GM12864 (cell line): ENCODE data around the gene DIP2C.
"Not testable (repeated sequence)": the region's sequence is repeated elsewhere in the genome, so short reads cannot be mapped to it uniquely, and the experiment has no call there.

Source experiments
- DNase-seq: peaks from one replicate; pipeline ENCODE4 v3.0.0-alpha.2; 2011; ENCODE audit warnings: low read depth
- H3K4me3 ChIP-seq: 2 replicates; pipeline ENCODE4 v1.5.1; 2011; ENCODE audit warnings: mild to moderate bottlenecking, low read depth, low read length, control low read depth
- TF ChIP-seq, protein P1 (sequence below): IDR thresholded peaks from 2 replicates; pipeline ENCODE4 v1.5.1; 2011; ENCODE audit warnings: low read depth, mild to moderate bottlenecking, moderate library complexity, low read length, control low read depth, inconsistent platforms; ENCODE audit errors: missing control alignments

DIP2C gene

DNA sequence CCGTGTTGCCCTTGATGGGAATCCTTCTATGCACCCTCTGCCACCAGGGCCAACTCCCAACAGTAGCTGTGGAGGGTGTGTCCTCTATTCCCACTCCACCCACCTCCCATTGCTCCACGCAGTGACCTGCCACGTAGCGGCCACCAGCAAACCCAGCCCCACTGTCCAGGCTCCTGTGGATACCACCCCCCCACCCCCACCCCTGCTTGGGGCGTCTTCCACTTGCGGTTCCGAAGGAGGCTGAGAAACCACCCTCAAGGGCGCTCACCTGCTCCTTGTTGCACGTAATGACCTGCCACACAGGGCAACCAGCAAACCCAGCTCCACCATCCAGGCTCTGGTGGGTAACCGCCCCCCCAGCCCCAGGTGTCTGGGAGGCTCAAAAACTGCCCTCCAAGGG lies 72.0 kb downstream of the DIP2C start:
- TF ChIP-seq, protein P1, sequence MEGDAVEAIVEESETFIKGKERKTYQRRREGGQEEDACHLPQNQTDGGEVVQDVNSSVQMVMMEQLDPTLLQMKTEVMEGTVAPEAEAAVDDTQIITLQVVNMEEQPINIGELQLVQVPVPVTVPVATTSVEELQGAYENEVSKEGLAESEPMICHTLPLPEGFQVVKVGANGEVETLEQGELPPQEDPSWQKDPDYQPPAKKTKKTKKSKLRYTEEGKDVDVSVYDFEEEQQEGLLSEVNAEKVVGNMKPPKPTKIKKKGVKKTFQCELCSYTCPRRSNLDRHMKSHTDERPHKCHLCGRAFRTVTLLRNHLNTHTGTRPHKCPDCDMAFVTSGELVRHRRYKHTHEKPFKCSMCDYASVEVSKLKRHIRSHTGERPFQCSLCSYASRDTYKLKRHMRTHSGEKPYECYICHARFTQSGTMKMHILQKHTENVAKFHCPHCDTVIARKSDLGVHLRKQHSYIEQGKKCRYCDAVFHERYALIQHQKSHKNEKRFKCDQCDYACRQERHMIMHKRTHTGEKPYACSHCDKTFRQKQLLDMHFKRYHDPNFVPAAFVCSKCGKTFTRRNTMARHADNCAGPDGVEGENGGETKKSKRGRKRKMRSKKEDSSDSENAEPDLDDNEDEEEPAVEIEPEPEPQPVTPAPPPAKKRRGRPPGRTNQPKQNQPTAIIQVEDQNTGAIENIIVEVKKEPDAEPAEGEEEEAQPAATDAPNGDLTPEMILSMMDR = no peak
- DNase-seq = no peak
- no peak overlapping the region for H3K4me3 ChIP-seq

DNA sequence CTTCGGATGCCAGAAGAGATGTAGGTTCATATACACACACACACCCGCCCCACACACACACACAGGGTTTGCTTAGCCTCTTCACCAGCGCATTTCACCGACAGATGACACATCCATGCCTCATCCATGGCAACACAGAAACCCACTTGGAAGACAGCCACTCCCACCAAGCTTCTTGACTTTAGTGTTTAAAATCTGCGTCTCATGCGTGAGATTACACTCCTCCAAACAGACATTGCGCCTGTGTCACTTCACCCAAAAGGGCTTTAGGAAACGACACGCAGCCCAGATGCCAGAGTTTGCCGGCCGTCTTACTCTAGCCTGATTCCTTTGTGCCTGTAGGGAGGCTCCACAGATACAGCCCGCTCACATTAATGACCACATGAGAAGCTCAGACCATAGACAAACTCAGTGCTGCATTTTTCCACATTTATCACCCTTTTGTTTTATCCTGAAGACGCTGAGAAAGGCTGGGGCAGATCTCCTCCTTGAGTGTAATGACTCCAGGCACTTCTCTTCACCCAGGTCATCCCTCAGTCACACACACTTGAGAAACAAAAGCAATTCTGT lies 73.8 kb downstream of the DIP2C start:
- H3K4me3 ChIP-seq = no peak overlapping the region
- no peak for DNase-seq
- TF ChIP-seq, protein P1 = no peak

DNA sequence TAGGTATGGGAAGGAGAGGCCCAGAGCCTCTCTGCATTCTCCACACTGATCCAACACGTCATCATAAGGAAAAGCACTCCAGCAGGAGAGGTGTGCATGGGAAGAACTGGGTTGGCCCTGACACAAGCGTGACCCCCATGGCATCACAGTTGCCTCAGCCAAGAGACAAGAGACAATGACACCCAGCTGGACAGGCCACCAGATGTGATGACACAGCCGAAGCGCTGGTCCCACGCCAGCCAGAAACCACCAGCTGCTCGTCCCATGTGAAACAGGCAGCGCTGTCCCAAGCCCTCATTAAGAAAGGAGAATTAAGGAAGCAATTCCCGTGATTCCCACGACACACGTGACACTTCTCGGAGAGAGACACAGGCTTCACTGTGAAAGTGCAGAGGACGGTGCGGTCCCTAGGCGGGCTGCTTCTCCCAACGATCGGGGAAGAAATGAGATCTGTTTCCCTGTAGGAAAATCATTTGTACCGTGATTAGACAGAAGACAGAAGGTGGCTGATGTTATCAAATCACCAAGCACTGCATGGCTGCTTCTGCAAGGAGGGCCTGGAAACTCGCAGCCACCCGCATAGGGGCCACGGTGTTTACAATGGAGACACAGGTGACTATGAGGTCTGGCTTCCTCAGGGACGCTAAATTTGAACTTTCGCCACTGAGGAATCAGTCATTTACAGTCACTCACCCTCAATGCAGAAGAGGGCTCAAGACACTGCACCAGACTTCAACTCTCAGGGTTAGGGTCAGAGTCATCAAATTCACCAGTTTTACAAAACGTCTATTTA lies 74.5 kb downstream of the DIP2C start:
- no peak overlapping the region for H3K4me3 ChIP-seq
- no peak for DNase-seq
- TF ChIP-seq, protein P1 = no peak

DNA sequence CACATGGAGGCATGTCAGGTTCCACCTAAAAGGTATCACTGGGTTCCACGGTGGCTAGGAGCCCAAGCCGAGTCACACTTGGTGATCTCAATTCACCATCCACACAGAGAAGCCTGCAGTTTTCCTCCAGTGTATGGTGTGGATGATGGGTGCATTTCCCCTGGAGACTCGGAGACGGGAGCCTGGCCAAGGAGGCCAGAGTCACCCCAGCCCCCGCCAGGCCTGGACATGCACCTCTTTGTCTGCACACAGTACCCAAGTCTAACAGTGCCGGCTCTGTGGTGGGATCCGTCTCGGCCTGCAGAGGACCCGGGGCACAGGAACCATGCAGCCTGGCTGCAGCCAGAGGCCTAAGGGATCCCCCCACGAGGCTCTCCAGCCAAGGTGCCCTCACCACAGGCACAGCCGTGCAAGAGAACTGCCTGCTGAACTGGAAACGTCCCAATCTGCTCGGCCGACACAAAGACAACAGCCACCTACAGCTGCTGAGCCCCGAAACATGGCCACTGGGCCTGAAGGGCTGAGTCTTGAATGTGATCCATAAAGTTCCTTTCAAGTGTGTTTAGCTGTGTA lies 75.2 kb downstream of the DIP2C start:
- TF ChIP-seq, protein P1 = no peak
- DNase-seq = no peak
- H3K4me3 ChIP-seq = no peak overlapping the region

DNA sequence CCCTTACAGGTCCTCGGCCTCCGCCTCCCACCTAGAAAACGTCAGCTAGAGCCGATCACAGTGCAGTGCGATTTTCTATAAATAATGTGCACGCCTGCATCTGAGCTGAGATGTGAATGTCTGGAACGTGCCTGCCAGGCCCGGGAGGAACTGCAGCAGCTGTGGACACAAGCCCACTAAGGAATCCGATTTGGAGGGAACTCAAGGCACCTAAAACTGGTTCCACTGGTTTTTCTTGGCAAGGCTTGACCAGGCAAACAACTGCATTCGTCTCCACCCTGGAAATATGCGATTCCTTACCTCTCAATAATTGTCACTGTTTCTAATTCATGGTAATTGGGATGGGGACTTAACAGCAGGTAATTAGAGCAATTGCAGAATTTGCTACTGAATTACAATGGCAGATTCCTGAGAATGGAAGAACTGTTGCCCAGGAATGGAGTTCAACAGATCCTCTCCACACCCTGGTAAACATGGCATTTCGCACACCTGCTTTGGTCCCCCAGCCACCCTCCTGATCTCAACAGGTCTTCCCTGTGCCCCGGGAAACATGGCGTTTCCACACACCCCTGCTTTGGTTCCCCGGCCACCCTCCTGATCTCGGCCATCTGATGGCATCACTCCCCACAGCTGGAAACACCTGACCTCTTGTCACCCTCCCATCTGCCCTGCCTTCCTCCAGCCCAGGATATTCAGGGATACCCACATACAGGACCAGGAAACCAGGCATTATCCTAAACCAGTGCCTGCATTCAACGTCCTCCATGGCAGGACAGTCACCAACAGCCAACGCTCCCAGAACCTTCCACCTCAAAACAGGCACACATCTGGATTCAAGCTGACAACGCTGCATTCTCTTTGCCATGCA lies 76.0 kb downstream of the DIP2C start:
- no peak for DNase-seq
- H3K4me3 ChIP-seq = no peak overlapping the region
- TF ChIP-seq, protein P1 = no peak

DNA sequence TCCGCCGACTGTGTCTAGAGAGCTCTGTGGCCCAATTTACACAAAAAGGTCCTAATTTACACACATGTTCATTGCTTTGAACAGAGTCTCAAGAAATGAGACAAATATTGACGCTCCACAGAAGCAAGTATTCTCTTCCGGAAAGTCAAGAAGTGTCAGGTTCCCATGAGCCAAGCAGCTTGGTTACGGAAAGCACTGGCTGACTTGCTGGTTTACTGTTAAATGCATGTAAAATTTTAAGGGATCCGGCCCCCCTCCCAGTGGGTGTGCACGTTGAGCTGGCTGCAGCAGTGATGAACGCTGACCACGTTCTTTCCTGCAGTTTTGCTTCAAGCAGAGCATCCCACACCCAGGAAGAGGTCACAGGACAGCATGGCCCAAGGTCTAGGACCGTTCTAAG lies 76.8 kb downstream of the DIP2C start:
- no peak for DNase-seq
- no peak overlapping the region for H3K4me3 ChIP-seq
- TF ChIP-seq, protein P1 = no peak

DNA sequence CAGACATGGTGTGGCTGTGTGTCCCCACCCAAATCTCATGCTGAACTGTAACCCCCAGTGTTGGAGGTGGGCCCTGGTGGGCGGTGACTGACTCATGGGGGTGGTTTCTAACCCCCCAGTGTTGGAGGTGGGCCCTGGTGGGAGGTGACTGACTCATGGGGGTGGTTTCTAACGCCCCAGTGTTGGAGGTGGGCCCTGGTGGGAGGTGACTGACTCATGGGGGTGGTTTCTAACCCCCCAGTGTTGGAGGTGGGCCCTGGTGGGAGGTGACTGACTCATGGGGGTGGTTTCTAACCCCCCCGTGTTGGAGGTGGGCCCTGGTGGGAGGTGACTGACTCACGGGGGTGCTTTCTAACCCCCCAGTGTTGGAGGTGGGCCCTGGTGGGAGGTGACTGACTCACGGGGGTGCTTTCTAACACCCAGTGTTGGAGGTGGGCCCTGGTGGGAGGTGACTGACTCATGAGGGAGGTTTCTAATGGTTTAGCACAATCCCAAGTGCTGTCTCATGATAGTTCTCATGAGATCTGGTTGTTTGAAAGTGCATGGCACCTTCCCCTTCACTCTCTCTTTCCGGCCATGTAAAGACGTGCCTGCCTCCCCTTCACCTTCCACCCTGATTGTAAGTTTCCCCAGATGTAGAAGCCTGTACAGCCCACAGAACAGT lies 78.7 kb downstream of the DIP2C start:
- DNase-seq, H3K4me3 ChIP-seq: not testable (repeated sequence)
